Osteoblast (primary cell): ENCODE results near the gene MYLK2. TPM values are rescaled to one million over a fixed set of nuclear protein-coding genes. Genes with fewer than 3 reads are reported as not detected.
"Not testable (repeated sequence)": the region's sequence is repeated elsewhere in the genome, so short reads cannot be mapped to it uniquely, and the experiment has no call there.

Experiments used
- DNase-seq: peaks from one replicate; pipeline ENCODE4 v3.0.0; 2011; ENCODE audit warnings: low spot score, mixed read lengths; ENCODE audit not compliant: insufficient read length; ENCODE audit errors: missing footprints
- H2AFZ ChIP-seq: 2 replicates; pipeline ENCODE4 v1.6.0; 2011; ENCODE audit warnings: mild to moderate bottlenecking, low read length
- H3K27ac ChIP-seq: 2 replicates; pipeline ENCODE4 v1.5.1; 2011; ENCODE audit warnings: mild to moderate bottlenecking, low read depth, low read length, moderate library complexity
- H3K27me3 ChIP-seq: 2 replicates; pipeline ENCODE4 v1.6.0; 2012; ENCODE audit warnings: mild to moderate bottlenecking, control low read depth, inconsistent platforms, low read length, moderate library complexity; ENCODE audit not compliant: insufficient read depth
- H3K36me3 ChIP-seq: 2 replicates; pipeline ENCODE4 v1.5.1; 2011; ENCODE audit warnings: mild to moderate bottlenecking, low read length, control low read depth, moderate library complexity; ENCODE audit not compliant: insufficient read depth
- H3K4me1 ChIP-seq: 2 replicates; pipeline ENCODE4 v1.5.1; 2011; ENCODE audit warnings: mild to moderate bottlenecking, low read length, control low read depth, moderate library complexity; ENCODE audit not compliant: insufficient read depth
- H3K4me2 ChIP-seq: 2 replicates; pipeline ENCODE4 v1.6.0; 2011; ENCODE audit warnings: mild to moderate bottlenecking, low read length; ENCODE audit not compliant: insufficient read depth
- H3K4me3 ChIP-seq: fragments of 200-600 bp; sonication (generic); 3 replicates; pipeline ENCODE4 v1.5.1; 2012; ENCODE audit warnings: mild to moderate bottlenecking, low read length, inconsistent platforms; ENCODE audit not compliant: insufficient read depth
- H3K79me2 ChIP-seq: 2 replicates; pipeline ENCODE4 v1.6.0; 2012; ENCODE audit warnings: mild to moderate bottlenecking, low read length, control low read depth, inconsistent platforms; ENCODE audit not compliant: insufficient read depth
- H3K9me3 ChIP-seq: 2 replicates; pipeline ENCODE4 v1.5.1; 2011; ENCODE audit warnings: low read depth, low read length, control low read depth
- H4K20me1 ChIP-seq: 2 replicates; pipeline ENCODE4 v1.6.0; 2012; ENCODE audit warnings: mild to moderate bottlenecking, low read length, control low read depth; ENCODE audit not compliant: insufficient read depth
- total RNA-seq: library from RNA; depleted of rRNA; stranded (reverse); fragments of >200 nt; gene quantifications from 2 replicates; pipeline ENCODE4 v1.2.3, GENCODE V29; 2012
- TF ChIP-seq, protein P1 (sequence below): IDR thresholded peaks from 2 replicates; pipeline ENCODE4 v1.5.1; 2011; ENCODE audit warnings: mild to moderate bottlenecking, low read depth, low read length, moderate library complexity; ENCODE audit errors: extremely low read depth

Gene MYLK2
- total RNA-seq, 1 donor = 0.36 TPM

DNA sequence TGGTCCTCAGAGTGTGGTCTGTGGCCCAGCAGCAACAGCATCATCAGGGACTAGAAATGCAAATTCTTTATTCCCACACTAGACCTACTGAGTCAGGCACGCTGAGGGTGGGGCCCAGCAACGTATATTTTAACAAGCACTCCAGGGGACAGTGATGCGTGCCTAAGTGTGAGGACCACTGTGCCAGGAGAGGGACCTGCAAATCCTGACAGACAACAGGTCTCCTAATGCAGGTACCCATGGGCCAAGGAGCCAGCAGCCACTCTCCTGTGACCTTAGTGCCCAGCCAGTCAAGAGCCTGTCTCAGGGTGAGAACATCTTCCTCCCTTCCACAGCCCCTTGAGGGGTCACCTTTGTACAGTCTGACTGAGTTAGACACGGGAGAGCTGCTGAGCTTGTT lies 8.0 kb upstream of the MYLK2 start:
- TF ChIP-seq, protein P1, sequence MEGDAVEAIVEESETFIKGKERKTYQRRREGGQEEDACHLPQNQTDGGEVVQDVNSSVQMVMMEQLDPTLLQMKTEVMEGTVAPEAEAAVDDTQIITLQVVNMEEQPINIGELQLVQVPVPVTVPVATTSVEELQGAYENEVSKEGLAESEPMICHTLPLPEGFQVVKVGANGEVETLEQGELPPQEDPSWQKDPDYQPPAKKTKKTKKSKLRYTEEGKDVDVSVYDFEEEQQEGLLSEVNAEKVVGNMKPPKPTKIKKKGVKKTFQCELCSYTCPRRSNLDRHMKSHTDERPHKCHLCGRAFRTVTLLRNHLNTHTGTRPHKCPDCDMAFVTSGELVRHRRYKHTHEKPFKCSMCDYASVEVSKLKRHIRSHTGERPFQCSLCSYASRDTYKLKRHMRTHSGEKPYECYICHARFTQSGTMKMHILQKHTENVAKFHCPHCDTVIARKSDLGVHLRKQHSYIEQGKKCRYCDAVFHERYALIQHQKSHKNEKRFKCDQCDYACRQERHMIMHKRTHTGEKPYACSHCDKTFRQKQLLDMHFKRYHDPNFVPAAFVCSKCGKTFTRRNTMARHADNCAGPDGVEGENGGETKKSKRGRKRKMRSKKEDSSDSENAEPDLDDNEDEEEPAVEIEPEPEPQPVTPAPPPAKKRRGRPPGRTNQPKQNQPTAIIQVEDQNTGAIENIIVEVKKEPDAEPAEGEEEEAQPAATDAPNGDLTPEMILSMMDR = no peak
- no peaks in the 10 kb centered on the region for H3K27me3 ChIP-seq
- H3K36me3 ChIP-seq = peaks cover 9% of the 10 kb centered on the region
- H3K79me2 ChIP-seq = no peaks in the 10 kb centered on the region
- no peak overlapping the region for H2AFZ ChIP-seq
- no peak overlapping the region for H3K4me3 ChIP-seq
- no peak for DNase-seq
- no peaks in the 10 kb centered on the region for H3K9me3 ChIP-seq
- no peak overlapping the region for H3K4me2 ChIP-seq
- peaks cover 41% of the 10 kb centered on the region for H3K4me1 ChIP-seq
- H3K27ac ChIP-seq = peak overlapping the region; percentile 86
- H4K20me1 ChIP-seq = no peaks in the 10 kb centered on the region

GRCh38 chr20:31811796-31812728 lies 7.1 kb upstream of the MYLK2 start:
- Histone ChIP-seq H3K36me3 (peaks cover 7% of the 10 kb centered on the region), H3K9me3 (no peaks in the 10 kb centered on the region), H4K20me1 (no peaks in the 10 kb centered on the region), H2AFZ (peak overlapping the region; percentile 12), H3K4me2 (peak overlapping the region; percentile 39), H3K27me3 (no peaks in the 10 kb centered on the region), H3K27ac (peak overlapping the region; percentile 86), H3K4me1 (peaks cover 41% of the 10 kb centered on the region), H3K79me2 (no peaks in the 10 kb centered on the region), H3K4me3 (no peak overlapping the region)
- DNase-seq = peak; percentile 89
- TF ChIP-seq, protein P1 = no peak

GRCh38 chr20:31813611-31814010 lies 5.5 kb upstream of the MYLK2 start:
- TF ChIP-seq, protein P1 = no peak
- Histone ChIP-seq H2AFZ (no peak overlapping the region), H3K27ac (no peak overlapping the region), H4K20me1 (no peaks in the 10 kb centered on the region), H3K36me3 (peaks cover 7% of the 10 kb centered on the region), H3K27me3 (no peaks in the 10 kb centered on the region), H3K9me3 (no peaks in the 10 kb centered on the region), H3K79me2 (no peaks in the 10 kb centered on the region), H3K4me2 (no peak overlapping the region), H3K4me3 (no peak overlapping the region), H3K4me1 (peaks cover 41% of the 10 kb centered on the region)
- DNase-seq = no peak

DNA sequence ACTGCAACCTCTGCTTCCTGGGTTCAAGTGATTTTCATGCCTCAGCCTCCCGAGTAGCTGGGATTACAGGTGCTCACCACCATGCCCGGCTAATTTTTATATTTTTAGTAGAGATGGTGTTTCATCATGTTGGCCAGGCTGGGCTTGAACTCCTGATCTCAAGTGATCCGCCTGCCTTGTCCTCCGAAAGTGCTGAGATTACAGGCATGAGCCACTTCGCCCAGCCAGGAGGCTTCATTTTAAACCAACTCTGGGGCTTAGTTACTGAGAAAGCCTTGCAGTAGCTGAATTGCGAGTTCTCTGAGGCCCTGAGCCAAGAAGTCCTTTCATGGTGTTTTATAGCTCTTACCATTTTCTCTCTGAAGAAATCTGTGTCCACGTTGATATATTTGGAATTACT lies 5.0 kb upstream of the MYLK2 start:
- H3K27ac ChIP-seq, H3K4me3 ChIP-seq, H3K27me3 ChIP-seq, DNase-seq, H3K79me2 ChIP-seq, H3K9me3 ChIP-seq, H2AFZ ChIP-seq, H4K20me1 ChIP-seq, H3K4me2 ChIP-seq, H3K36me3 ChIP-seq: not testable (repeated sequence)
- H3K4me1 ChIP-seq = peaks cover 41% of the 10 kb centered on the region
